AG04450 (cell line): ENCODE results near the gene SPTBN5. TPM values are rescaled to one million over a fixed set of nuclear protein-coding genes. Genes with fewer than 3 reads are reported as not detected.

Experiments used
- CTCF ChIA-PET: fragments of 300-600, 350-600 bp; formaldehyde crosslinking; extraction: SDS; loops from one replicate; lab custom pipeline; 2022; ENCODE audit warnings: antibody characterized with exemption, inconsistent platforms; lab: Charles Lee
- POLR2A ChIA-PET: fragments of 350-600 bp; formaldehyde crosslinking; extraction: SDS; loops from one replicate; lab custom pipeline; 2021; ENCODE audit warnings: antibody characterized with exemption, inconsistent platforms; lab: Yijun Ruan, JAX
- DNase-seq: peaks from one replicate; pipeline ENCODE4 v3.0.0-alpha.2; 2011; ENCODE audit warnings: low read depth, low spot score
- H3K27ac ChIP-seq: one replicate; pipeline ENCODE4 v1.5.1; 2012; ENCODE audit warnings: low read depth, low read length, control low read depth
- H3K27me3 ChIP-seq: one replicate; pipeline ENCODE4 v1.6.0; 2012; ENCODE audit warnings: low read length; ENCODE audit not compliant: control insufficient read depth, insufficient read depth
- H3K4me3 ChIP-seq: 2 replicates; pipeline ENCODE4 v1.5.1; 2011; ENCODE audit warnings: mild to moderate bottlenecking, low read depth, low read length, control low read depth
- H3K9me3 ChIP-seq: 2 replicates; pipeline ENCODE4 v1.5.1; 2012; ENCODE audit warnings: low read length; ENCODE audit not compliant: control insufficient read depth, insufficient read depth
- polyA plus RNA-seq: library from polyadenylated mRNA; depleted of rRNA; stranded (reverse); fragments of >200 nt; gene quantifications from 2 replicates; pipeline ENCODE4 v1.2.3, GENCODE V29; 2011
- TF ChIP-seq, protein P1 (sequence below): IDR thresholded peaks from 2 replicates; pipeline ENCODE4 v1.5.1; 2011; ENCODE audit warnings: low read depth, low read length, control low read depth, inconsistent platforms

SPTBN5 gene
- polyA plus RNA-seq, 1 experiment: 0.14 TPM

GRCh38 chr15:41934843-41935242 lies 41.0 kb upstream of the SPTBN5 start:
- Histone ChIP-seq H3K9me3 (no peaks in the 10 kb centered on the region), H3K27ac (no peak overlapping the region), H3K27me3 (no peaks in the 10 kb centered on the region), H3K4me3 (no peak overlapping the region)
- ChIA-PET CTCF (no interaction called here), POLR2A (no interaction called here)
- no peak for DNase-seq
- TF ChIP-seq, protein P1, sequence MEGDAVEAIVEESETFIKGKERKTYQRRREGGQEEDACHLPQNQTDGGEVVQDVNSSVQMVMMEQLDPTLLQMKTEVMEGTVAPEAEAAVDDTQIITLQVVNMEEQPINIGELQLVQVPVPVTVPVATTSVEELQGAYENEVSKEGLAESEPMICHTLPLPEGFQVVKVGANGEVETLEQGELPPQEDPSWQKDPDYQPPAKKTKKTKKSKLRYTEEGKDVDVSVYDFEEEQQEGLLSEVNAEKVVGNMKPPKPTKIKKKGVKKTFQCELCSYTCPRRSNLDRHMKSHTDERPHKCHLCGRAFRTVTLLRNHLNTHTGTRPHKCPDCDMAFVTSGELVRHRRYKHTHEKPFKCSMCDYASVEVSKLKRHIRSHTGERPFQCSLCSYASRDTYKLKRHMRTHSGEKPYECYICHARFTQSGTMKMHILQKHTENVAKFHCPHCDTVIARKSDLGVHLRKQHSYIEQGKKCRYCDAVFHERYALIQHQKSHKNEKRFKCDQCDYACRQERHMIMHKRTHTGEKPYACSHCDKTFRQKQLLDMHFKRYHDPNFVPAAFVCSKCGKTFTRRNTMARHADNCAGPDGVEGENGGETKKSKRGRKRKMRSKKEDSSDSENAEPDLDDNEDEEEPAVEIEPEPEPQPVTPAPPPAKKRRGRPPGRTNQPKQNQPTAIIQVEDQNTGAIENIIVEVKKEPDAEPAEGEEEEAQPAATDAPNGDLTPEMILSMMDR: no peak

- DNase-seq: no peak
- ChIA-PET CTCF (no interaction called here), POLR2A (no interaction called here)
- no peaks in the 10 kb centered on the region for H3K27me3 ChIP-seq
- no peak overlapping the region for H3K27ac ChIP-seq
- no peaks in the 10 kb centered on the region for H3K9me3 ChIP-seq
- TF ChIP-seq, protein P1: no peak
- H3K4me3 ChIP-seq: no peak overlapping the region
Measured at GRCh38 chr15:41933771-41934170, 39.9 kb upstream of the SPTBN5 start.

DNA sequence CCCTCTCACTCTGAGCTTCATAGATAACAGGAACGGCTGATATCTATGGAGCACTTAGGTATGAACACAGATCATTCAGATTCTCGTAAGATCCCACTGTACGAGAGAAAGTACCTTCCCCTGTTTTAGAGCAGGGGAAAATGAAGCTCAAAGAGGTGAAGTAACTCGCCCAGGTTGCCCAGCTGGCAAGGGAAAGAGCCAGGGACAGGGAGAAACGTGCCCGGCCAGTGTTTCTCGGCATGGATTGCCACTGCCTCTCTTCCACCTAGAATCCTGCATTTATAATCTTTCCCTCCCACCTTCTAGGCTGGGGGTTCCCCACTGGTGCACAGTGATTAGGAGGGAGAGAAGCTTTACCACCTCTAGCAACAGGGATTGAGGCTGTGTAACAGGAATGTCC lies 39.5 kb upstream of the SPTBN5 start:
- Histone ChIP-seq H3K27ac (no peak overlapping the region), H3K4me3 (no peak overlapping the region), H3K27me3 (no peaks in the 10 kb centered on the region), H3K9me3 (no peaks in the 10 kb centered on the region)
- ChIA-PET POLR2A (no interaction called here), CTCF (no interaction called here)
- no peak for DNase-seq
- TF ChIP-seq, protein P1: no peak

- Histone ChIP-seq H3K27me3 (no peaks in the 10 kb centered on the region), H3K9me3 (no peaks in the 10 kb centered on the region), H3K27ac (no peak overlapping the region), H3K4me3 (no peak overlapping the region)
- CTCF ChIA-PET: no interaction called here
- POLR2A ChIA-PET: no interaction called here
- TF ChIP-seq, protein P1: no peak
- DNase-seq: no peak
Measured at GRCh38 chr15:41932511-41933289, 38.8 kb upstream of the SPTBN5 start.

- TF ChIP-seq, protein P1: no peak
- Histone ChIP-seq H3K27me3 (no peaks in the 10 kb centered on the region), H3K27ac (no peak overlapping the region), H3K4me3 (no peak overlapping the region), H3K9me3 (no peaks in the 10 kb centered on the region)
- POLR2A ChIA-PET: no interaction called here
- DNase-seq: no peak
- CTCF ChIA-PET: no interaction called here
Measured at GRCh38 chr15:41932101-41932500, 38.2 kb upstream of the SPTBN5 start.
